Measurements from ENCODE around the gene POLR3GL.

Gene POLR3GL

GRCh38 chr1:145996433-145997015, 32.0 kb downstream of the POLR3GL start, which contains the start of gene TXNIP:
Gene TXNIP, minus strand, starts transcription at chr1:145996579. Its CDS starts 313 bp downstream, at chr1:145996266.
- DNase-seq (ENCODE audit: low read depth), result peak; percentile 97

GRCh38 chr1:145997016-145997717, 32.7 kb downstream of the POLR3GL start:
- H3K4me3 ChIP-seq (ENCODE audit: low read length), result peak overlapping the region; percentile 99
- no peak for TF ChIP-seq CTCF (conservative IDR thresholded peaks at IDR 0.05; ENCODE audit: low read length)
- peak; percentile 19 for DNase-seq (ENCODE audit: low read depth)

More at GRCh38 chr1:145996433-145997015, 32.0 kb downstream of the POLR3GL start, which contains the start of gene TXNIP:
- TF ChIP-seq CTCF (conservative IDR thresholded peaks at IDR 0.05; ENCODE audit: low read length), result no peak
- peak within 1 kb of the TSS; percentile 99 for H3K4me3 ChIP-seq (ENCODE audit: low read length)

GRCh38 chr1:145997718-145998023, 33.2 kb downstream of the POLR3GL start:
- DNase-seq (ENCODE audit: low read depth), result no peak
- no peak overlapping the region for H3K4me3 ChIP-seq (ENCODE audit: low read length)
- peak; percentile 17 for TF ChIP-seq CTCF (conservative IDR thresholded peaks at IDR 0.05; ENCODE audit: low read length)

GRCh38 chr1:145999321-146000024, 35.0 kb downstream of the POLR3GL start:
- DNase-seq (ENCODE audit: low read depth), result no peak
- TF ChIP-seq CTCF (conservative IDR thresholded peaks at IDR 0.05; ENCODE audit: low read length), result no peak
- no peak overlapping the region for H3K4me3 ChIP-seq (ENCODE audit: low read length)

- no peak for DNase-seq (ENCODE audit: low read depth)
- no peak overlapping the region for H3K4me3 ChIP-seq (ENCODE audit: low read length)
Measured at GRCh38 chr1:146001709-146002108, 37.2 kb downstream of the POLR3GL start.

GRCh38 chr1:146007489-146008133, 43.1 kb downstream of the POLR3GL start:
- no peak for DNase-seq (ENCODE audit: low read depth)
- no peak for TF ChIP-seq CTCF (conservative IDR thresholded peaks at IDR 0.05; ENCODE audit: low read length)
- H3K4me3 ChIP-seq (ENCODE audit: low read length), result no peak overlapping the region

More at GRCh38 chr1:146001709-146002108, 37.2 kb downstream of the POLR3GL start:
- TF ChIP-seq CTCF (conservative IDR thresholded peaks at IDR 0.05; ENCODE audit: low read length), result no peak
